Omental fat pad (tissue), 4 donors: ENCODE data around the gene CBX7. TPM values are rescaled to one million over a fixed set of nuclear protein-coding genes. Genes with fewer than 3 reads are reported as not detected.

Source experiments
- ATAC-seq: fragments of 150-250 bp; one replicate; pipeline ENCODE4 v1.9.1; 2016; ENCODE audit warnings: mild to moderate bottlenecking, moderate library complexity; ENCODE audit not compliant: low FRiP score
- DNase-seq: peaks from one replicate; pipeline ENCODE4 v3.0.0-alpha.2; 2019; ENCODE audit warnings: low spot score
- total RNA-seq, 4 donors: library from RNA; depleted of rRNA; stranded (reverse); fragments of >200 nt; gene quantifications; one replicate each; pipeline ENCODE4 v1.1.0, GENCODE V29; 2016
- TF ChIP-seq, protein P1 (sequence below), 3 donors: fragments of 450-650 bp; IDR thresholded peaks; one replicate each; pipeline ENCODE4 v1.5.1; 2016 to 2017; ENCODE audit warnings: antibody characterized with exemption in 3 of 3, mild to moderate bottlenecking in 3 of 3, moderate library complexity in 2 of 3

The CBX7 gene
- total RNA-seq, 4 donors from 2014 or later, result 22.6 to 74.9 (median 30.8) TPM

DNA sequence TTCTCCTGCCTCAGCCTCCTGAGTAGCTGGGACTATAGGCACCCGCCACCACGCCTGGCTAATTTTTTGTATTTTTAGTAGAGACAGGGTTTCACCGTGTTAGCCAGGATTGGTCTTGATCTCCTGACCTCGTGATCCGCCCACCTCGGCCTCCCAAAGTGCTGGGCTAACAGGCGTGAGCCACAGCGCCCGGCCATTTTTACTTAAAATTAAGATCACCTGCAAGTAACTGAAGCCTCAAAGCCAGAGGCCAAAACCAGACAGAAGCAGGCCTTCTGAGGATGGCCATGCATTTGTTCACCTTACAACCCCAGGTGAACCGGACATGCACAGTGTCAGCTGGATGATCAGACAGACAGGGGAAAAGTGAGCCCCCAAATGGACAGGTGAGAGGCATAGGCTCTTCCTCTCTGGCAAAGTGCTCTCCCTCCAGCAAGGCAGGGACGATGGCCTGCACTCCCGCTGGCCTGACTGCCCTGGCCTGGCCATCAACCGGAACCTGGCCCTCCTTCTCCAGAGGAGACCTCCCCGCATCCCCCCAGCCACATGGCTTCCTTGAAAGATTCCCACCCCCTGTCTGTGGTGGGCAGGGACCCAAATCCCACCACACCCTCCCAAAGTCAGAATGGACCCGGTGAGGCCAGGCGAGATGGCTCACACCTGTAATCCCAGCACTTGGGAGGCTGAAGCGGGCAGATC is 29.6 kb downstream of the CBX7 start:
- ATAC-seq (no peak), DNase-seq (no peak)
- TF ChIP-seq, protein P1, sequence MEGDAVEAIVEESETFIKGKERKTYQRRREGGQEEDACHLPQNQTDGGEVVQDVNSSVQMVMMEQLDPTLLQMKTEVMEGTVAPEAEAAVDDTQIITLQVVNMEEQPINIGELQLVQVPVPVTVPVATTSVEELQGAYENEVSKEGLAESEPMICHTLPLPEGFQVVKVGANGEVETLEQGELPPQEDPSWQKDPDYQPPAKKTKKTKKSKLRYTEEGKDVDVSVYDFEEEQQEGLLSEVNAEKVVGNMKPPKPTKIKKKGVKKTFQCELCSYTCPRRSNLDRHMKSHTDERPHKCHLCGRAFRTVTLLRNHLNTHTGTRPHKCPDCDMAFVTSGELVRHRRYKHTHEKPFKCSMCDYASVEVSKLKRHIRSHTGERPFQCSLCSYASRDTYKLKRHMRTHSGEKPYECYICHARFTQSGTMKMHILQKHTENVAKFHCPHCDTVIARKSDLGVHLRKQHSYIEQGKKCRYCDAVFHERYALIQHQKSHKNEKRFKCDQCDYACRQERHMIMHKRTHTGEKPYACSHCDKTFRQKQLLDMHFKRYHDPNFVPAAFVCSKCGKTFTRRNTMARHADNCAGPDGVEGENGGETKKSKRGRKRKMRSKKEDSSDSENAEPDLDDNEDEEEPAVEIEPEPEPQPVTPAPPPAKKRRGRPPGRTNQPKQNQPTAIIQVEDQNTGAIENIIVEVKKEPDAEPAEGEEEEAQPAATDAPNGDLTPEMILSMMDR (IDR thresholded peaks at IDR 0.05), result no peak

DNA sequence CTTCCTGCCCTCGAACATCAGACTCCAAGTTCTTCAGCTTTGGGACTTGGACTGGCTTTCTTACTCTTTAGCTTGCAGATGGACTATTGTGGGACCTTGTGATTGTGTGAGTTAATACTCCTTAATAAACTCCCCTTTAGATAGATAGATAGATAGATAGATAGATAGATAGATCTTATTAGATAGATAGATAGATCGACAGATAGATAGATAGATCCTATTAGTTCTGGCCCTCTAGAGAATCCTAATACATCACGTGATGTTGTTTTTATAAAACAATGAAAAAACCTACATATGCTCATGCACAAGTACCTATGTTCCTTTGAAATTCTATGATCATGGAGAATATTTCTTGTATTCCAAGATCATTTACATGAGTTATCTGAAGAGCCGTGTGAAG is 31.5 kb downstream of the CBX7 start:
- DNase-seq, result no peak
- TF ChIP-seq, protein P1 (IDR thresholded peaks at IDR 0.05), result no peak
- no peak for ATAC-seq

DNA sequence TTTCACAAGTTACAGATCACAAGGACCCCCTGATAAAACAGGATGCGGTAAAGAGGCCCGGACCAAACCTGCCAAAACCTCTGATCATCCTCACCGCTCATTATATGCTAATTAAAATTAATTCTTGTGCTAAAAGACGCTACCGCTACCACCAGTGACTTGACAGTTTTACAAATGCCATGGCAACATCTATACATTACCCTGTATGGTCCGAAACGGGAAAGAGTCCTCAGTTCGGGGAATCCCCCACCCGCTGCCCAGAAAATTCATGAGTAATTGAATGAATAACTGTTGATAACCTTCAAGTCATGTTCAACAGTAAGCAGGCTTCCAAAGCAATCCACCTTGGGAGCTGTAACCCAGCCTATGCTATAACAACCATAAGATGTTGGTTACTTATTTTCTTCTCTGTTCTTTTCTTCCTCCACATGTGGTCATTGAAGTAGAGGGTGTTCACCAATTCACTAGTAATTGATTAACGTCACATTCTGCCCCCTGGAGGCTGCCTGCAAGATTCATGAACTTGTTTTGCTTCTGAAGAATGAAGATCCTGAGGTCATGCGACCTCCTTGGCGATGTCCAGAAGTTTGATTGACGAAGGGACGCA is 34.8 kb downstream of the CBX7 start:
- ATAC-seq, result no peak
- DNase-seq, result no peak
- TF ChIP-seq, protein P1 (IDR thresholded peaks at IDR 0.05), result no peak

DNA sequence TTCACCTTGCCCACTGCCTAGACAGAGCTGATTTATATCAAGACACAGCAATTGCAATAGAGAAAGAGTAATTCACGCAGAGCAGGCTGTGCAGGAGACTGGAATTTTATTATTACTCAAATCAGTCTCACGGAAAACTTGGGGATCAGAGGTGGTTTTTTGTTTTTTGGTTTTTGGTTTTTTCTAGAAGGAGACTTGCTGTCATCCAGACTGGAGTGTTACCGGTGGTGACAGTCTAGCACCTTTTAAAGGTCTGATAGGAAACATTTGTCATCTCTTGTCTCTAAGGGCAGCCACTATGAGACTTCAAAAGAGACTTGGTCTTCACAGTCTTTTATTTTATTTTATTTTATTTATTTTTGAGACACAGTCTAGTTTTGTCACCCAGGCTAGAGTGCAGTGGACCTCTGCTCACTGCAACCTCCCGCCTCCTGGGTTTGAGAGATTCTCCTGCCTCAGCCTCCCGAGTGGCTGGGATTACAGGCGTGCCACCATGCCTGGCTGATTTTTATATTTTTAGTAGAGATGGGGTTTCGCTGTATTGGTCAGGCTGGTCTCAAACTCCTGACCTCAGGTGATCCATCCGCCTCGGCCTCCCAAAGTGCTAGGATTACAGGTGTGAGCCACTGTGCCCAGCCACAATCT is 36.4 kb downstream of the CBX7 start:
- no peak for ATAC-seq
- TF ChIP-seq, protein P1 (IDR thresholded peaks at IDR 0.05), result no peak
- DNase-seq, result no peak

DNA sequence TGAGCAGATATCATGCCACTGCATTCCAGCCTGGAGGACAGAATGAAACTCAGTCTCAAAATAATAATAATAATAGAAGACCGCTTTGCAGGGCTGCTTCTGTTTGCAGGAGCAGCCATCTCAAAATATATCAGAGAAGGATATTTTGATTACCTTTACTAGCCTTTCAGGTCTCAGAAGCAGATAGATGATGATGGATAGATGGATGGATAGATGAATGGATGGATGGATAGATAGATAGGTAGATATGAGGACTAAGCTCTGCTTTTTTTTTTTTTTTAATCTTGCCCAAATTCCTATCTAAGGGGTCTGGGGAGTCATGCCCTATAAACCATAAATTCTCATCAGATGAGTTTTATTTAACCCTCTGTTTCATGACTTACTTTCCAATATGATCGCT is 36.9 kb downstream of the CBX7 start:
- TF ChIP-seq, protein P1 (IDR thresholded peaks at IDR 0.05), result no peak
- DNase-seq, result no peak
- ATAC-seq, result no peak

DNA sequence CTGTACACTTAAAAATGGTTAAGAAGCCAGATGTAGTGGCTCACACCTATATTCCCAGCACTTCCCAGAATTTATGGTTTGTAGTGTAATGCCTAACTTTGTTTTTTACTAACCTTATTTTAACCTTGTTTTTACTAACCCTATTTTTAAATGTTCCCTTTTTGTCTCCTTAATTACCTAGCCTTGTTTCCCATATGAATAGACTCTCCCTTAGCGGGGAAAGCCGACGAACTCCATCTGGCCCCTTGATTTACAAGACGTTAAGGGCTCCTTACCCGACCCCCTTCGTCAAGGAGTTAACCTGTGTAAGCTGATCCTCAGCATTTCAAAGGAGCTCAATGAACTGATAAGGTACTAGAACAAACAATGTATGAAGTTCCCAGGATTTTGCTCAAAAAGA is 38.4 kb downstream of the CBX7 start:
- TF ChIP-seq, protein P1 (IDR thresholded peaks at IDR 0.05), result no peak
- no peak for ATAC-seq
- no peak for DNase-seq
